HTERT RPE-1 (cell line): ENCODE results near the gene CAPN10.

Experiments used
- in situ Hi-C: fragments of 300-500 bp; cut with MboI; formaldehyde crosslinking; loops from 4 replicates; pipeline ENCODE4 v1.14.3; 2020; ENCODE audit warnings: low sequenced_read_pairs

The CAPN10 gene

GRCh38 chr2:240622531-240623235 lies 36.1 kb downstream of the CAPN10 start:
- in situ Hi-C loops = no loop called here

- in situ Hi-C loops = no loop called here
Observed at GRCh38 chr2:240623531-240624010, 37.0 kb downstream of the CAPN10 start.

GRCh38 chr2:240624011-240624949 lies 37.7 kb downstream of the CAPN10 start:
- in situ Hi-C loops = no loop called here

GRCh38 chr2:240624950-240625621 lies 38.6 kb downstream of the CAPN10 start, which contains the start of gene GPR35:
Gene GPR35 (plus strand): TSS chr2:240625480. CDS start chr2:240629953, 4,473 bp downstream.
- in situ Hi-C loops = no loop called here

- in situ Hi-C loops = no loop called here
Observed at GRCh38 chr2:240626531-240627300, 40.2 kb downstream of the CAPN10 start.

GRCh38 chr2:240627736-240628506 lies 41.4 kb downstream of the CAPN10 start:
- in situ Hi-C loops = no loop called here

- in situ Hi-C loops = no loop called here
Observed at GRCh38 chr2:240628507-240628807, 41.9 kb downstream of the CAPN10 start.

GRCh38 chr2:240628808-240629618 lies 42.5 kb downstream of the CAPN10 start:
- in situ Hi-C loops = no loop called here

- in situ Hi-C loops = no loop called here
Observed at GRCh38 chr2:240629619-240629967, 43.1 kb downstream of the CAPN10 start.

- in situ Hi-C loops = no loop called here
Observed at GRCh38 chr2:240629968-240630770, 43.6 kb downstream of the CAPN10 start.

GRCh38 chr2:240630771-240631547 lies 44.4 kb downstream of the CAPN10 start:
- in situ Hi-C loops = no loop called here

- in situ Hi-C loops = no loop called here
Observed at GRCh38 chr2:240631548-240632305, 45.2 kb downstream of the CAPN10 start.

GRCh38 chr2:240632306-240632721 lies 45.8 kb downstream of the CAPN10 start:
- in situ Hi-C loops = no loop called here

- in situ Hi-C loops = no loop called here
Observed at GRCh38 chr2:240635121-240635997, 48.8 kb downstream of the CAPN10 start.

GRCh38 chr2:240635998-240636547 lies 49.5 kb downstream of the CAPN10 start:
- in situ Hi-C loops = no loop called here
